ENCODE measurements around the gene PRDX6.
"Not testable (repeated sequence)": the region's sequence is repeated elsewhere in the genome, so short reads cannot be mapped to it uniquely, and the experiment has no call there.

The PRDX6 gene

DNA sequence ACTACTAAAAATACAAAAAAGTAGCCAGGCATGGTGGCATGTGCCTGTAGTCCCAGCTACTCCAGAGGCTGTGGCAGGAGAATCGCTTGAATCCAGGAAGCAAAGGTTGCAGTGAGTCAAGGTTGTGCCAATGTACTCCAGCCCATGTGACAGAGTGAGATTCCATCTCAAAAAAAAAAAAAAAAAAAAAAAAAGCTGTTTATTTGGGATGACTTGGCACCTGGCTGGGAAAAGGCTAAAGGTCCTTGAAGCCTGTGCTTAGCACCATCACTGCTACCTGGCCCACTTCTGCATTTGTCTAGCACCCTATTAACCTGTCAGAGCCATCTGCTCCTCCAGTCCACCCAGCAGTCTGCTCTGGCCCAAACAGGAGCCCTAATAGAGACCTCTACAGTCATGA, 25.0 kb downstream of the PRDX6 start:
- no peak for DNase-seq

DNA sequence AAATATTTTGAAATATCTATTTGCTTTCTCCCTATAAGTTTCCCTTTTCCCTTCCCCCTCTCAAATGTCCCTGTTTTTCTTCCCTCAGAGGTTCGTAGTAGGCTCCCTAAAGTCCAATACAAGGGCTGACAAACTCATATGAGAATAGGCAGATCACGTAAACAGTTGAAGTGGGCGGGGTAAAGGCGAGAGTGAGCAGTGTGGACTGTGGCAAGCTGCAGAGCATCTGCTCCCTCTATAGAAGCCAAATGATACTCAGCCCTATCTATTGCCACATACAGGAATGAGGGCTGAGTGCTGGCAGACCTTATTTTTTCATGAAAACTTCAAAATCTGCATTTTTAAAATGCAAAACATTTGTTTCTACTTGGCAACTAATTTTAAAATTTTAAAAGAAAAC, 26.3 kb downstream of the PRDX6 start:
- no peak for DNase-seq

DNA sequence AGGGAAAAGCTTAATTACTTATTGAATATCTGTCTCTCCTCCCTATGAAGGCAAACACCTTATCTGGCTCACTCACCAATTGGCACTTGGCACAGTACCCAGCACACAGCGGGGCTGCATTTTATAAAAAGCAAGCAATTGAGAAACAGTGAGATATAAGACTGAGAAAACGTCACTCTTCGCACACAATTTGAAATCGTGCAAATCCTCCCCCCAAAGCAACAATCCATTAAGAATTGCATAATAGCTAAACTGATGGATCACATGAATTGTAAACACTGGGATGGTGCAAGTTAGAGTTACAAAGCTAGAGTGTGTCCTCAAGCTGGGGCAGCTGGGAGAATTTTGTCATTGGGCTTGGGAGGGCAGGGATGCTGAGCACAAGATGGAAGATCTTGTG, 27.1 kb downstream of the PRDX6 start:
- peak; percentile 53 for DNase-seq

DNA sequence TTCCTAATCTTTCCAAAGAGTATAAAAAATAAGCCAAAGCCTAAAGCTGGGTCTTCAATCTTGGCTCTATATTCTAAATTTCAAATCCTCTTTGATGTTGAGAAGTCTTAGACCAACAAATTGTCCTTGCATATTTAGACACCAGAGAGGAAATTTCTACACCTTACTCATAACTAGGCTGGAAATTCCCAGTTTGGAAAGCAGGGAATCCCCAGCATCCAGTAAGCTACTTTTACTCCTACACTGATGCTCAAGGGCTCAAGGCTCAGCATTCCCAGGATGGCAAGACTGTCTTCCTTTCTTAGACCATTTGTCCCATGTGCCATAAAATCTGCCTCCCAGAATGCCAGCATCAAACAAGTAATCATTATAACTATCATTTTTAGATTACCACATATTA, 28.3 kb downstream of the PRDX6 start:
- no peak for DNase-seq

DNA sequence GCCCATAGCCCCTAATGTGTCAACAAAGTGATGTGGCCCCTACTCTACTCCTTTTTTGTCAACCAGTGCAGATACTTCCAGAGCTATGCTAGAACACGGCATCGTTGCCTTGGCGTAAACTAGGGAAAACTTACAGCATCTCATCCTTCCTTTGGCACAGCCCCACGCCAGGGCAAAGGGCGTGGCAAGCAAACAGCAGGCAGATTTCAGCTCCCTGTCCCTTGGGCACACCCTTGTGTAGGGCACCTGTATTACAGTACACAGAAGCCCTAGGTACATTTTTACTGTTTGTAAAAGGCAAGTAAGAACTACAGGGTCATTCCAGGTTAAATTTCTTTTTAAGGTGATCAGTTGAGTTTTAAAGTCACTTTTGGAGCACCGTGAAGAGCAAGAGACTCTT, 29.3 kb downstream of the PRDX6 start:
- no peak for DNase-seq

DNA sequence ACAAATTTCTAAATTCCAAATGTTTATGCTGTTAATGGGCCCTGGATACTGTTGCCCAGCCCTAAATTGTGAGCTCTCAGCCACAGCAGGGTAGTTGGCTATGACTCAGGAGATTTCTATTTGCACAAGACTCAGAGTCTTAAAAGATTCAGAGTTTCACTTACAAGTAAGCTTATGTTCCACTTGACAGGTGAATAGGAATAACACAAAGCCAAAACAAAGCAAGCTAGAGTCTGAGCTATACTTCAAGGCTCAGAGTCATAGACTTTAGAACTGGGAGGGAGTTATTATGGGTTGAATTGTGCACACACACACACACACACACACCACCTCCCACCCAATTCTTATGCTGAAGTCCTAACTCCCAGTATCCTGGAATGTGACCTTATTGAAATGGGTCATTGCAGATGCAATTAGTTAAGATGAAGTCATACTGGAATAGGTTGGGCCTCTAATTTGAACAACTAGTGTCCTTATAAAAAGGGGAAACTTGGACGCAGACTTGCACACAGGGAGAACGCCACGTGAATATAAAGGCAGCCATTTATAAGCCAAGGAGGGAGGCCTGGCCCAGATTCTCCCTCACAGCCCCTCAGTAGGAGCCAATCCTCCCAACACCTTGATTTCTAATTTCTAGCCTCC, 30.2 kb downstream of the PRDX6 start:
- no peak for DNase-seq

DNA sequence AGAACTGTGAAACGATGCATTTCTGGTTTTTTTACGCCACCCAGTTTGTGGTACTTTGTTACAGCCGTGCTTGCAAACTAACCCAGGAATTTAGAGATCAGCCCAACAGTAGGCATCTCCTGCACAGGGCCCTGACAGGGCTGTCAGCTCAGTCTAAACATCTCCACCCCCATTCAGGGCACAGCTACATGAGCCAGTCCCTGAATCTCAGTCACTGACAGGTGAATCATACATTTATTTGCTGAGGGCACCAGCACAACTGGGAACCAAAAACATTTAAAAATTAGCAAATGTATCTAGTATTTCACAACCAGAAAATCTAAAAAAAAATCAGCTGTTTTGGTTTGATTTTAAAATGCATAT, 30.7 kb downstream of the PRDX6 start:
- DNase-seq, result no peak

DNA sequence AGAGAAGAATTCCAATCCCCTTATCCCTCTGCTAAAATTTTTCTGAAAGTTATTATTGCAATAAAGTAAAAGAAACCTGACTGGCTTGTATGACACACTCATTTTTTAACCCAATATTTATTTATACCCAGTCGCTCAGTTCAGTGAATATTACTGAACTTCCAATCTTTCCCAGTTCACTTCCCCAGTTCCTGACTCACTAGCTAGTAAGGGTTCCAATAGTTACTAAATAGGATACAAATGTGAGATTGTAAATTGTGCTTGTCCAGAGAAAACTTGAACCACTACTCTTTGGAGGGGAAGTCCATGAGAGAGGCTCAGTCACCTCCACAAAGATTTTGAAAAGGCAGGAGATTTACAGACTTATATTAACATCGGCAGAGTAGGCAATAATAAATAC, 31.4 kb downstream of the PRDX6 start:
- no peak for DNase-seq

DNA sequence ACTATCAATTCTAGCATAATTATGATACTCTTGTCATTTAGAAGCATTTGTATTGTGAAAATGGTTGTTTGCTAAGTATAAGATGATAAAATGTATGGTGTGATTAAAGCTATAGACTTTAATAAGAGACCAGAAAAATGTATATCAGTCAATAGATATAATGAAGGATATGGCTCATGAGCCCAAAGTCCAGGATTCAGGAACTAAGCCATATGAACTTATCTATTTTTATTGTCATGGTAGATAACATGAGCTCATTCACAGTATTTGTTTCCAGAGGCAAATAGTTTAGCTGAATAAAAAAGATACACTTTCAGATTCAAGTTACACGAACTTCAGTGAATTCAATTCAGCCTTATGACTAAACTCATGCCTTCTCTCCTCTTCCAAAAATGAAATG, 32.7 kb downstream of the PRDX6 start:
- no peak for DNase-seq

DNA sequence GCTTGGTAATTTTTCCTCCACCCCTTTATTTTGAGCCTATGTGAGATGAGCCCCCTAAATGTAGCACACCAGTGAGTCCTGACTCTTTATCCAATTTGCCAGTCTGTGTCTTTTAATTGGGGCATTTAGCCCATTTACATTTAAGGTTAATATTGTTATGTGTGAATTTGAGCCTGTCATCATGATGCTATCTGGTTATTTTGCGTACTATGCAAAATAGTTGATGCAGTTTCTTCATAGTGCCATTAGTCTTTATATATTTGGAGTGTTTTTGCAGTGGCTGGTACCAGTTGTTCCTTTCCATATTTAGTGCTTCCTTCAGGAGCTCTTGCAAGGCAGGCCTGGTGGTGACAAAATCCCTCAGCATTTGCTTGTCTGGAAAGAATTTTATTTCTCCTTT, 37.4 kb downstream of the PRDX6 start:
- not testable (repeated sequence) for DNase-seq

DNA sequence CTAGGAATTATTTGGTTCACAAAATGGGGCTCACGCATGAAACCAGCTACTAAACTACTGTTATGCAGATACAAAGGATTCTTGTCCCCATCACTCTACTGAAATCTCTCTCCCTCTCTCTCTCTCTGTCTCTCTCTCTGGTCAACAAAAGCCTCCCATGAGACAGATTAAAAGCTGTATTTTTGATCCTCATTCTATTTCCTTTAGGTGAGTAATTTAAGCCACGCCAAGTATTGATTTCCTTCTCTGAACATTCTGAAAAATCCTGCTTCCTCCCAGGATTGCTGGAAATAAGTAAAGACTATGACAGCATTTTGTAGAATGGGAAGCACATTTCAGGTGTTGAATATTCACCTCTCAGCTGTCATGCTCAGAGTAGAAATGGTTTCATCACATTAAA, 43.7 kb downstream of the PRDX6 start:
- DNase-seq, result no peak

DNA sequence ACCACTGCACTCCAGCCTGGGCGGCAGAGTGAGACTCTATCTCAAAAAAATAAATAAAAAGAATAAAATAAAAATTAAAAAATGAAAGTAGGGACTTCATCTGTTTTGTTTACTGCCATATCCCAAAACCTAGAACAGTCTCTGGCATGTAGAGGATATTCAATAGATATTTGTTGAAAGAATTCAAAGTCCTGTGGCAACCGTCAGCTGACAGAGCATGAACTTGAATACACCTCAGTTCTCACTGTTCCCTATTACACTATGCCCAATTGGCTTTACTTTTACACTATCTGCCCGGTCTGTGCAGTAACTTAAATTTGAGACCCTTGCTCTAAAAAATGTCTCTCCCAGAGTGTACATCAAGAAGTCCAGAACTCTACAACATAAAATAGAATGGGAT, 46.2 kb downstream of the PRDX6 start:
- DNase-seq, result no peak

DNA sequence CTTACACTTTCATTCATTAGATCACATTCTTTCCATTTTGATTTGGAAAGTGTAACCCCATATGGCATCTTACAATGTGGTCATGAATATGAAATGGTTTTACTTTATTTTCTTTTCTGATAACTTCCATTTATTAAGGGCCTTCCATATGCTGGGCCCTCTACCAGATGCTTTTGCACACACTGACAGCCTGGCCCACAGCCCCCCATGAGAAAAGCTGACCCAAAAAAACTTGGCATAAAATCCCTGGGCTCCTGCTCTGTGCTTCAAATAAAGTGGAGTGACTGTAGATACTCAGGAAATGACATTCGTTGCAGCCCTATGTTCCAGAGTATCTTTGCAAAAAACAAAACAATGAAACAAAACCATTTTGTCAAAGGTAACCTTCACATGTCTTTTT, 48.8 kb downstream of the PRDX6 start:
- no peak for DNase-seq

DNA sequence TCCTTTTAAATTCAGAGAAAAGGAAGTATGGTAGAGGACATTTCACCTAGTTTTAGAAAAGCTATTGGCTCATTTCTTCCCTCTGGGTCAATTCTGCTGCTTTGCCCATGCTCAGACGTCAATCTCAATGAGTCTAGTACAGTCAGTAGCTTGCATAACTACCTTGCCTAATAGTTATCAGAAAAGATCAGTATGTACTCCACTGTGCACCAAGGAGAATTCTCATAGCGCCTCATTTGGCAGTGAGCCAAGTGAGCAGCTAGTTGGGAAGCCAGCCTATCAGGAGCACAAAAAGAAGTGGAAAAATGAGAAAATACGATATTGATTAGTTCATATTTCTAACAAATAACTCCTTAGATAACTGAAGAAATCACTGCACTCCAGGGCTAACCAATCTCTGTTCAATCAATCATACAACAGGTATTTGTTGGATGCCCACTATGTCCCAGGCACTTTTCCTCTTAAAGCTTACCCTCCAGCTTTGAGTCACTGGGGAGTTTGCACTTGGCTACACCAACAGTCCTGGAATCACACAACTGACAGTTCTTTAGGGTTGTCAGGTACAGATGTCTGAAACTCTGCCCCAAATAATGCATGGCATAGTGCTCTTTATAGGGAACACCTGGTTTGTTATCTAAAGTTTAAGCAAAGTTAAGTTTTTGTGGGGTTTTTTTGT, 50.2 kb downstream of the PRDX6 start:
- no peak for DNase-seq

DNA sequence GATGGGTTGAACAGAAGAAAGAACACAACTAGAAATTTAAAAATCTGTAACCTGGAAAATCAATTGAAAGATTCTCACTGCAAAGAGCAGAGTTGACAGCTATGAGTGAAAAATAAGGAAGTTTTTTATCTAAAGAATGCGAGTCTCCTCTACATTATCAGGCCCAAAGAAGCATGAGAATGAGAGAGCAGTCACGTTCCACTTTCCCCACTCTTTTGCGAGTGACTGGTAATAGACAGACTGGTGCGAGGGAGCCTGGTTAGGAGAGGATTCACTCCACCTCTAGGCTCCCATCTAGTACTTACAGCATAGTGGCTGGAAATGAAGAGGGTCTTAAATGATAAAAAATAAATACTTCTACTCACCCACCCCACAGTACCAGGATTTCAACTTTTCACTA, 52.0 kb downstream of the PRDX6 start:
- DNase-seq, result no peak

DNA sequence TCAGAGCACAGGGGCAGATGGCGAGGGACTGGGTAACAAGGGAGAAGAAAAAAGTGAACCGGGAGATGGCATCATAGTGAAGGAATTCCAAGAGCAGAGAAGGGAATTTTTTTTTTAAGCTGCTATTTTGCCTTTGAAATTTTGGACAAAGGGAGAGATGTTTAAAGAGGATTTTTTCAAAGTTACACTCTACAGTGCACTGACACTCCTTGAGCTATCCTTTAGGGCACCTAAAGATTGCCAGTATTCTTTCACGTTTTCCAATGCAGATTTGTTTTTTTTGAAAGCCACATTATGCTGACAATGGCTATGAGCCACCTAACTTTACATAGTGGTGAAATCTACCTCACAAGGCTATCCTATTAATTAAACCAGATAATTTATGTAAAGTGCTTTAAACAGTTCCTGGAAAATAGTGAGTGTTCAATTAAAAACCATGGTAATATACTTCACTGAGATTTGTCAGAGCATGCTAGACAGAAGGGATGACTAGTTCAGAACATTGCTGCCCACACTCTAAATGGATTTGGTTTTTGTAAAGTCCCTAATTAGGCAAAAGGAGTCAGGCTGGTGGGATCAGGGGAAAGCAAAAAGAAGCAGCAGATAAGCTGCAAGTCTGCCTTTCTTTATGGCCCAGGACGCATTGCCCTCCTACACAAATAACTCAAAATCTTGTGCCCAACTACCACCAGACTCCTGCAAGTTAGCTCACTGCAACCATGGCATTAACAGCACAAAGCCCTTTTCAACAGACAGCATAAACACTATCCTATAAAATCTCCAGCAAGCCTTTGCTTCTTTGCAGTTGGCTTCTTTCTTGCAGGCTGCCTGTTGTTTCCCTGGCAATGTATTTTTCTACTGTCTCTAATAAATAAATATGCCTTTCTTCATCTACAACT, 53.9 kb downstream of the PRDX6 start:
- no peak for DNase-seq

DNA sequence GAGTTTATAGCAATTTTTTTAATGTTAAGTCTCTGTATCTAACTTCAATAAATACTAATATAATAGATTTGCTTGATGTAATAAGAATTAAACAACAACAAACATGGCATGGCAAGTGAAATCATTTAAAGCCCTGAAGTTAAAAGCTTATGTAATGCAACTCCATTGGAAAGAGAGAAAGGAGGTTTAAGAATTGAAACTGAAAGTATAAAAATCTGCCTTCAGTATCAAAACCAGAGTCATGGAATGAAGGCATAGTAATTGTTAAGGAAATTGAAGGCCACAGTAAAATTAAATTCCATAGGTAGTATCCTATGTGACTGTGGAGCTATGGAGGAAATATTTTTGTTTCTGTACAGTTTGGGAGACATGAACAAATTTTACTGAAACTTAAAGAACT, 55.1 kb downstream of the PRDX6 start:
- no peak for DNase-seq

DNA sequence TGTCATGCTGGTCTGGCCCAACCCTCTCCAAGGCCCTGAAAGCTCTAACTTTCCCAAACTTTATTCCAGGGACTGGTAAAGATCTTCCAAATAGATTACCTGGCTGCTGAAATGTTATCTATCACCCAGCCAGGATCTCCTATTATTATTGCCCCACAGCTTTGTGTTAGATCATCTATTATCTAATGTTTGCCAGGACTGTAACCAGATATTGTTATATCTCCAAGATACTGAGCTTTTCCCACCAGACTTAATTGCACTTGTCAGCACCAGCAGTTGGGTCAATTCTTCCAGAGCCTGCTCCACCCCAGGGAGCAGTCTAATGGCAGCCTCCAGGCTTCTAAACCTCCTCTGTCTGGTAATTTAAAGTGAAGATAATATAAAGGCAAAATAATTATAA, 59.1 kb downstream of the PRDX6 start:
- no peak for DNase-seq

All from NCI-H1092 treated with DMSO at 0.1 percent for 48 hours (cell line).